Measurements from ENCODE around the gene CAVIN1.
"Not testable (repeated sequence)": the region's sequence is repeated elsewhere in the genome, so short reads cannot be mapped to it uniquely, and the experiment has no call there.

Gene CAVIN1

DNA sequence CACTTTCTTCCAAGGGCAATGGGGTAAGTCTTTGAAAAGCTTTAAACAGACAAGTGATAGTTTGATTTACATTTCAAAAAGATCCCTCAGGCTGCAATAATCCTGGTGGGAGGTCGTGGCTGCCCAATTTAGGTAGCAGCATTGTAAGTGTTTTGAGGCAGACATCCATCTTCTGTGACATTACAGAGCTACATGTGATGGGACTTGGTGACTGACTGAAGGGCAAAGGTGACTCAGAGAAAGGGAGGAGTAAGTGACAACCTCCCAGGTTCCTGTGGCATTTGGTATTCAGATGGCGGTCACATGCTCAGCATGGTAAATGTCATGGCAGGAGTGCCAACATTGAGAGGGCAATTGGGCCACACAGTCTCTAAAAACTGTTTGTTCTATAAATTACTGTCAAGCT is 61.3 kb downstream of the CAVIN1 start:
- ATAC-seq (ENCODE audit: low read depth) (no peak), DNase-seq (ENCODE audit: low spot score) (no peak)

DNA sequence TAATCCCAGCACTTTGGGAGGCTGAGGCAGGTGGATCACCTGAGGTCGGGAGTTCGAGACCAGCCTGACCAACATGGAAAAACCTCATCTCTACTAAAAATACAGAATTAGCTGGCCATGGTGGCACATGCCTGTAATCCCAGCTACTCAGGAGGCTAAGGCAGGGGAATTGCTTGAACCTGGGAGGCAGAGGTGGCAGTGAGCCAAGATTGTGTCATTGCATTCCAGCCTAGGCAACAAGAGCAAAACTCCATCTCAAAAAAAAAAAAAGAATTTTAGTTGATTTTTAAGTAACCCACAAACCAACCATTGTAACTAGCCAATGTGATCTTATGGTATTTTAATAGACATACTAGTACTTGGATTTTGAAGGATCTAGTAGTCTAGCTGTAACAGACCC is 62.7 kb downstream of the CAVIN1 start:
- H3K4me1 ChIP-seq (ENCODE audit: insufficient read depth, poor library complexity, severe bottlenecking) = not testable (repeated sequence)

More for the DNA sequence above, 61.3 kb downstream of the CAVIN1 start:
- Histone ChIP-seq H3K4me3 (ENCODE audit: severe bottlenecking) (no peak overlapping the region), H3K4me1 (ENCODE audit: insufficient read depth, poor library complexity, severe bottlenecking) (no peaks in the 10 kb centered on the region), H3K27ac (ENCODE audit: poor library complexity, severe bottlenecking) (no peak overlapping the region), H3K36me3 (ENCODE audit: low read depth) (no peaks in the 10 kb centered on the region; the same call in none of the 2 replicates), H3K9me3 (ENCODE audit: severe bottlenecking) (no peaks in the 10 kb centered on the region), H3K27me3 (ENCODE audit: insufficient read depth, poor library complexity, severe bottlenecking) (no peaks in the 10 kb centered on the region)
- TF ChIP-seq, protein P1, sequence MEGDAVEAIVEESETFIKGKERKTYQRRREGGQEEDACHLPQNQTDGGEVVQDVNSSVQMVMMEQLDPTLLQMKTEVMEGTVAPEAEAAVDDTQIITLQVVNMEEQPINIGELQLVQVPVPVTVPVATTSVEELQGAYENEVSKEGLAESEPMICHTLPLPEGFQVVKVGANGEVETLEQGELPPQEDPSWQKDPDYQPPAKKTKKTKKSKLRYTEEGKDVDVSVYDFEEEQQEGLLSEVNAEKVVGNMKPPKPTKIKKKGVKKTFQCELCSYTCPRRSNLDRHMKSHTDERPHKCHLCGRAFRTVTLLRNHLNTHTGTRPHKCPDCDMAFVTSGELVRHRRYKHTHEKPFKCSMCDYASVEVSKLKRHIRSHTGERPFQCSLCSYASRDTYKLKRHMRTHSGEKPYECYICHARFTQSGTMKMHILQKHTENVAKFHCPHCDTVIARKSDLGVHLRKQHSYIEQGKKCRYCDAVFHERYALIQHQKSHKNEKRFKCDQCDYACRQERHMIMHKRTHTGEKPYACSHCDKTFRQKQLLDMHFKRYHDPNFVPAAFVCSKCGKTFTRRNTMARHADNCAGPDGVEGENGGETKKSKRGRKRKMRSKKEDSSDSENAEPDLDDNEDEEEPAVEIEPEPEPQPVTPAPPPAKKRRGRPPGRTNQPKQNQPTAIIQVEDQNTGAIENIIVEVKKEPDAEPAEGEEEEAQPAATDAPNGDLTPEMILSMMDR (IDR thresholded peaks at IDR 0.05; ENCODE audit: poor library complexity, severe bottlenecking) = no peak

DNA sequence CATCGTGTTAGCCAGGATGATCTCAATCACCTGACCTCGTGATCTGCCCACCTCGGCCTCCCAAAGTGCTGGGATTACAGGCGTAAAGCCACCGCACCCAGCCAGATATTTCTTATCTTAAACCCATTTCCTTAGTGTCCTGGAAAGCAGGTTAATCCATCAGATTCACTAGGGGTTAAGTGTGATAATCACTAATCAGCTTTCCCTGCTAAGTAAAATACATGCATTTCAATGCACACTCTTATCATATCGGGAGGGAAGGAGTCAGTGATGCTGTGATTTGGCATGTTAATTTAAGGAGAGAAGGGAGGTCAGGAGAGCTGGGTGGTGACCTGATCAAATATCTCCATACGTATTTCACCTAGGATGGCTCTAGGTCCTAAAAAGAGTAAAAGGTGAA is 63.9 kb downstream of the CAVIN1 start:
- TF ChIP-seq, protein P1 (IDR thresholded peaks at IDR 0.05; ENCODE audit: poor library complexity, severe bottlenecking) = no peak
- no peak overlapping the region for H3K4me3 ChIP-seq (ENCODE audit: severe bottlenecking)
- no peaks in the 10 kb centered on the region for H3K4me1 ChIP-seq (ENCODE audit: insufficient read depth, poor library complexity, severe bottlenecking)
- H3K36me3 ChIP-seq (ENCODE audit: low read depth) = no peaks in the 10 kb centered on the region; the same call in none of the 2 replicates
- no peaks in the 10 kb centered on the region for H3K27me3 ChIP-seq (ENCODE audit: insufficient read depth, poor library complexity, severe bottlenecking)
- H3K27ac ChIP-seq (ENCODE audit: poor library complexity, severe bottlenecking) = no peak overlapping the region
- ATAC-seq (ENCODE audit: low read depth) = no peak
- no peaks in the 10 kb centered on the region for H3K9me3 ChIP-seq (ENCODE audit: severe bottlenecking)
- no peak for DNase-seq (ENCODE audit: low spot score)

More for the DNA sequence above, 62.7 kb downstream of the CAVIN1 start:
- H3K36me3 ChIP-seq (ENCODE audit: low read depth); H3K4me3 ChIP-seq (ENCODE audit: severe bottlenecking); H3K27me3 ChIP-seq (ENCODE audit: insufficient read depth, poor library complexity, severe bottlenecking); H3K9me3 ChIP-seq (ENCODE audit: severe bottlenecking); H3K27ac ChIP-seq (ENCODE audit: poor library complexity, severe bottlenecking); DNase-seq (ENCODE audit: low spot score); ATAC-seq (ENCODE audit: low read depth): not testable (repeated sequence)

DNA sequence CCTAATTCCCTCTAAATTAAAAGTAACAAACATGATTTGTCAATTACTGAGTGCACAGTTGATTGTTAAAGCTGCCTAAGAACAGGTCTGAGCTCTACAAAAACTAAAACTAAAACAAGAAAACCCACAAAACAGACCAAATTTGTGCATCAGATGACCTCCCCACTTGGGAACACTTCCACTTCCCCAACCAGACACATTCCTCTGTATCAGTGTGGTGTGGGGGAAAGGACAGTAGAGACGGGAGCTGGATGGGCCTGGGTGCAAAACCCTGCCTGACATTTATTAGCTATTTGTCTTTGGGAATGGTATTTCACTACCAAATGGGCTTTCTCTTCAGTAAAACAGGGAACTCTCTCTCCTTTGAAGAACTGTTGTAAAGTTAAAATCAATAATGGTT is 64.6 kb downstream of the CAVIN1 start:
- Histone ChIP-seq H3K9me3 (ENCODE audit: severe bottlenecking) (no peaks in the 10 kb centered on the region), H3K36me3 (ENCODE audit: low read depth) (no peaks in the 10 kb centered on the region; the same call in none of the 2 replicates), H3K27ac (ENCODE audit: poor library complexity, severe bottlenecking) (no peak overlapping the region), H3K4me3 (ENCODE audit: severe bottlenecking) (no peak overlapping the region), H3K4me1 (ENCODE audit: insufficient read depth, poor library complexity, severe bottlenecking) (no peaks in the 10 kb centered on the region), H3K27me3 (ENCODE audit: insufficient read depth, poor library complexity, severe bottlenecking) (no peaks in the 10 kb centered on the region)
- DNase-seq (ENCODE audit: low spot score) (no peak), ATAC-seq (ENCODE audit: low read depth) (no peak)
- TF ChIP-seq, protein P1 (IDR thresholded peaks at IDR 0.05; ENCODE audit: poor library complexity, severe bottlenecking) = no peak

DNA sequence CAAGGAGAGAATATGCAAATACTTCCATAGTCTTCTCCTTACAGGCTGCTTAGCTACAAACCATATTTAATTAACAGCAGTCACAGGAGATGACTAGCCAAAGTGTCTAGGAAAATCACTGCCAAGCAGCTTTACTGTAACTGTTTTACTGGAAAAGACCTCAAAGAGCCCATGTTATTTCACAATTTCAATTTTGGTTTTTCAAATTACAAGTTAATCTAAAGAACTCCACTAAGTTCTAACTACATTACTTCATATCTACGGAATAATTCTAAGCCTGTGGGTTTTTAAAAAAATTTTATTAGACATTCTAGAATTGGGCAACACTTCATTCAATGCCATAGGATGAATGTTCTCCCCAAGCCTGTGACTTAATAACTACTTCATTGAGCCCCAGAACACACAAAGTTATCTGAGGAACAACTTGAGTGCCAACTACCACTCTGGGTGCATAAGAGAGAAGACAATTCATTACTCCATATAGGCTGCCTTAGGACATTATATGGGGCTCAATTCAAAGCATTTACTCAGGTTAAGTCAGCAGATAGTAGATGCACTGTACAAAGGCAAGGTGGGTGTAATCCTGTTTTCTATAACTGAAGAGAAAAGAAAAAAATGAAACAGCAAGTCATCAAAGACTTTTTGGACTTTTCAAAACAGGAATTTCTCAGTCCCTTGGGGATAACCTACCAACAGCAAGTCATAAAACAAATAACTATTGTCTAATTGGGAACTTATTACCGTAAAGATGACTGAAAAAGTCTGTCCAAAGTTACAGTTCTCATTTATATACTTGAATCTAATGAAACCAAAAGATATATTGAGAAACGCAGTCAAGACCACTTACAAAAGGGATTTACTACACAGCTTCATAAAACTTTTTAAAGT is 67.9 kb downstream of the CAVIN1 start:
- no peak for ATAC-seq (ENCODE audit: low read depth)
- H3K27me3 ChIP-seq (ENCODE audit: insufficient read depth, poor library complexity, severe bottlenecking) = no peaks in the 10 kb centered on the region
- no peaks in the 10 kb centered on the region for H3K9me3 ChIP-seq (ENCODE audit: severe bottlenecking)
- H3K4me3 ChIP-seq (ENCODE audit: severe bottlenecking) = no peak overlapping the region
- no peak for DNase-seq (ENCODE audit: low spot score)
- H3K27ac ChIP-seq (ENCODE audit: poor library complexity, severe bottlenecking) = no peak overlapping the region
- H3K4me1 ChIP-seq (ENCODE audit: insufficient read depth, poor library complexity, severe bottlenecking) = no peaks in the 10 kb centered on the region
- TF ChIP-seq, protein P1 (IDR thresholded peaks at IDR 0.05; ENCODE audit: poor library complexity, severe bottlenecking) = no peak
- no peaks in the 10 kb centered on the region; the same call in none of the 2 replicates for H3K36me3 ChIP-seq (ENCODE audit: low read depth)

Measured in RWPE2 (cell line).